HepG2 (cell line): ENCODE data around the gene TMEM217. TPM values are rescaled to one million over a fixed set of nuclear protein-coding genes. Genes with fewer than 3 reads are reported as not detected.

Source experiments
- AHDC1 ChIP-seq: sonication (generic); formaldehyde crosslinking; IDR thresholded peaks from 2 replicates; pipeline ENCODE4 v1.5.1; 2020; ENCODE audit warnings: mild to moderate bottlenecking, missing genetic modification reagents, borderline replicate concordance
- ARID4A ChIP-seq: sonication (generic); formaldehyde crosslinking; IDR thresholded peaks from 2 replicates; pipeline ENCODE4 v1.5.0; 2020; ENCODE audit warnings: mild to moderate bottlenecking, missing genetic modification reagents, borderline replicate concordance
- ARNTL ChIP-seq: sonication (generic); formaldehyde crosslinking; IDR thresholded peaks from 2 replicates; pipeline ENCODE4 v1.4.0; 2020; ENCODE audit warnings: mild to moderate bottlenecking, missing genetic modification reagents
- ATM ChIP-seq: fragments of 450-650 bp; IDR thresholded peaks from 2 replicates; pipeline ENCODE4 v1.7.1; 2017; ENCODE audit warnings: mild to moderate bottlenecking, borderline replicate concordance
- HMGA1 ChIP-seq: sonication (generic); formaldehyde crosslinking; conservative IDR thresholded peaks from 2 replicates; pipeline ENCODE4 v1.4.0; 2020; ENCODE audit warnings: missing genetic modification reagents
- MXD4 ChIP-seq: IDR thresholded peaks from 2 replicates; pipeline ENCODE4 v1.6.1; 2016; ENCODE audit warnings: mild to moderate bottlenecking, missing biosample characterization, missing genetic modification reagents
- NBN ChIP-seq: fragments of 450-650 bp; conservative IDR thresholded peaks from 2 replicates; pipeline ENCODE4 v1.6.1; 2017
- RAD21 ChIP-seq: fragments of 450-650 bp; formaldehyde crosslinking; IDR thresholded peaks from 2 replicates; pipeline ENCODE4 v1.5.0; 2020; ENCODE audit warnings: mild to moderate bottlenecking
- REPIN1 ChIP-seq: sonication (generic); formaldehyde crosslinking; IDR thresholded peaks from 2 replicates; pipeline ENCODE4 v1.8.0; 2022; ENCODE audit warnings: missing genetic modification reagents, low read depth, mild to moderate bottlenecking, borderline replicate concordance
- SMAD3 ChIP-seq: sonication (generic); formaldehyde crosslinking; IDR thresholded peaks from 2 replicates; pipeline ENCODE4 v1.4.0; 2020; ENCODE audit warnings: missing genetic modification reagents
- STAT5B ChIP-seq: sonication (generic); formaldehyde crosslinking; IDR thresholded peaks from 2 replicates; pipeline ENCODE4 v1.4.0; 2020; ENCODE audit warnings: missing genetic modification reagents
- TCF12 ChIP-seq, 2 experiments: fragments of 450-650 bp in 1 of 2; sonication (generic) in 1 of 2; formaldehyde crosslinking in 1 of 2; IDR thresholded peaks; 2 replicates each; pipeline versions ENCODE4 v1.6.1 to v1.8.0; 2017 to 2022; ENCODE audit warnings: antibody characterized with exemption in 1 of 2, mild to moderate bottlenecking in 1 of 2, missing genetic modification reagents in 1 of 2, moderate library complexity in 1 of 2
- XRCC5 ChIP-seq: fragments of 200-400 bp; formaldehyde crosslinking; optimal IDR thresholded peaks from 2 replicates; pipeline ENCODE3; 2017; ENCODE audit warnings: mild to moderate bottlenecking, low read length
- YEATS4 ChIP-seq: sonication (generic); formaldehyde crosslinking; IDR thresholded peaks from 2 replicates; pipeline ENCODE4 v1.4.0; 2020; ENCODE audit warnings: missing genetic modification reagents, borderline replicate concordance
- ZBTB21 ChIP-seq: sonication (generic); formaldehyde crosslinking; IDR thresholded peaks from 2 replicates; pipeline ENCODE4 v1.4.0; 2020; ENCODE audit warnings: missing genetic modification reagents
- ZNF251 ChIP-seq: sonication (generic); formaldehyde crosslinking; IDR thresholded peaks from 2 replicates; pipeline ENCODE4 v1.9.0; 2021; ENCODE audit warnings: mild to moderate bottlenecking, missing genetic modification reagents
- ZNF343 ChIP-seq: sonication (generic); formaldehyde crosslinking; IDR thresholded peaks from 2 replicates; pipeline ENCODE4 v1.4.0; 2020; ENCODE audit warnings: mild to moderate bottlenecking, missing genetic modification reagents
- ZNF564 ChIP-seq: sonication (generic); formaldehyde crosslinking; IDR thresholded peaks from 2 replicates; pipeline ENCODE4 v1.8.1; 2023; ENCODE audit warnings: mild to moderate bottlenecking, missing genetic modification reagents
- ZNF614 ChIP-seq: IDR thresholded peaks from 2 replicates; pipeline ENCODE4 v1.6.1; 2018; ENCODE audit warnings: missing biosample characterization, missing genetic modification reagents, inconsistent platforms, borderline replicate concordance
- ZNF768 ChIP-seq: sonication (generic); formaldehyde crosslinking; IDR thresholded peaks from 2 replicates; pipeline ENCODE4 v1.4.0; 2020; ENCODE audit warnings: missing genetic modification reagents
- polyA plus RNA-seq, 8 experiments: library from polyadenylated mRNA; depleted of rRNA in 3 of 8; stranded (reverse) in 7 of 8; unstranded in 1 of 8; fragments of >200 nt; fragmentation: Illumina TruSeq in 4 of 8; extraction: Trizol in 4 of 8; gene quantifications; 2 replicates each; pipeline versions ENCODE4 v1.2.1 to v1.2.3, GENCODE V29; 2011 to 2016; ENCODE audit warnings: low read depth in 4 of 8, missing spikeins in 1 of 8, mixed read lengths in 1 of 8; ENCODE audit not compliant: insufficient read depth in 1 of 8
- total RNA-seq, 5 experiments: library from RNA; depleted of rRNA; stranded (reverse); fragments of >200 nt; fragmentation: Illumina TruSeq; extraction: Trizol; gene quantifications; 2 replicates each; pipeline ENCODE4 v1.2.3, GENCODE V29; 2016; ENCODE audit warnings: low read depth in 1 of 5

Gene TMEM217
- total and polyA plus RNA-seq, 2 of the 13 experiments (the other 11 are each of a cell fraction or from before 2014, with no cell fraction given), result 2.3 to 3.4 TPM

- peak; percentile 78 for TF ChIP-seq XRCC5
- 0 out of 2 replicates have a peak, but pooled peaks have one; percentile 48 for TF ChIP-seq ZNF251 (CRISPR knock-in tag)
- TF ChIP-seq HMGA1 (CRISPR knock-in tag), result no peak
- TF ChIP-seq REPIN1 (CRISPR knock-in tag), result peak; percentile 93
- no peak for TF ChIP-seq ATM
- peak; percentile 77; the same call in 1 of the 2 replicates for TF ChIP-seq ARID4A (CRISPR knock-in tag)
- TF ChIP-seq ZNF614 (CRISPR knock-in tag), result peak; percentile 62; the same call in 1 of the 2 replicates
- peak; percentile 56; the same call in 1 of the 2 replicates for TF ChIP-seq ZNF768
- TF ChIP-seq YEATS4 (CRISPR knock-in tag), result peak; percentile 21; the same call in 1 of the 2 replicates
- no peak for TF ChIP-seq ZBTB21 (CRISPR knock-in tag)
- TF ChIP-seq AHDC1 (CRISPR knock-in tag), result peak; percentile 73; the same call in 1 of the 2 replicates
- TF ChIP-seq ARNTL (CRISPR knock-in tag), result peak; percentile 42; the same call in 1 of the 2 replicates
- TF ChIP-seq RAD21 (CRISPR knock-in tag), result peak; percentile 56
- TF ChIP-seq NBN, result no peak
- TF ChIP-seq SMAD3 (CRISPR knock-in tag), result peak; percentile 61; the same call in 1 of the 2 replicates
- TF ChIP-seq STAT5B (CRISPR knock-in tag), result peak; percentile 50; the same call in 1 of the 2 replicates
- TF ChIP-seq TCF12 (IDR thresholded peaks at IDR 0.05), result no peak
- 0 out of 2 replicates have a peak, but pooled peaks have one; percentile 32 for TF ChIP-seq TCF12 (CRISPR knock-in tag; IDR thresholded peaks at IDR 0.05)
- peak; percentile 69; the same call in 1 of the 2 replicates for TF ChIP-seq MXD4 (CRISPR knock-in tag)
- TF ChIP-seq ZNF564 (CRISPR knock-in tag), result 0 out of 2 replicates have a peak, but pooled peaks have one; percentile 54
- TF ChIP-seq ZNF343 (CRISPR knock-in tag), result peak; percentile 97
Measured at GRCh38 chr6:37257634-37258404, at the start of gene TMEM217, which contains the start of gene TBC1D22B (continued).
